Endothelial cell (in vitro differentiated cells): ENCODE measurements around the gene IPO13. TPM values are rescaled to one million over a fixed set of nuclear protein-coding genes. Genes with fewer than 3 reads are reported as not detected.
A peak's percentile ranks its signal among the peaks of the same experiment; 100 is the strongest.

Experiments
- DNase-seq: peaks from one replicate; pipeline ENCODE4 v3.0.0; 2021; ENCODE audit warnings: low spot score
- H3K27ac Mint-ChIP-seq: one replicate; pipeline ENCODE4 v1.8.0; 2021; ENCODE audit warnings: mixed read lengths, inconsistent platforms; ENCODE audit not compliant: unreplicated experiment
- H3K27me3 Mint-ChIP-seq: one replicate; pipeline ENCODE4 v1.8.0; 2021; ENCODE audit warnings: mild to moderate bottlenecking, moderate library complexity, mixed read lengths, inconsistent platforms; ENCODE audit not compliant: unreplicated experiment
- H3K36me3 Mint-ChIP-seq: one replicate; pipeline ENCODE4 v1.8.0; 2021; ENCODE audit warnings: mild to moderate bottlenecking, low read depth, mixed read lengths, inconsistent platforms; ENCODE audit not compliant: unreplicated experiment
- H3K4me1 Mint-ChIP-seq: one replicate; pipeline ENCODE4 v1.8.0; 2021; ENCODE audit warnings: mild to moderate bottlenecking, mixed read lengths, inconsistent platforms; ENCODE audit not compliant: unreplicated experiment
- H3K4me3 Mint-ChIP-seq: one replicate; pipeline ENCODE4 v1.8.0; 2021; ENCODE audit warnings: mild to moderate bottlenecking, mixed read lengths, inconsistent platforms; ENCODE audit not compliant: unreplicated experiment
- H3K9me3 Mint-ChIP-seq: one replicate; pipeline ENCODE4 v1.8.0; 2021; ENCODE audit warnings: mixed read lengths, inconsistent platforms; ENCODE audit not compliant: unreplicated experiment
- total RNA-seq: library from RNA; stranded (reverse); fragmentation: NEBNext Ultra II Directional; extraction: Animal tissue kit (Norgen Biotek cat#: 25700); gene quantifications from one replicate; pipeline ENCODE4 v1.2.1, GENCODE V29; 2021; ENCODE audit not compliant: unreplicated experiment
- TF ChIP-seq, protein P1 (sequence below): fragments of 200-600 bp; sonication (generic); IDR thresholded peaks from one replicate; pipeline ENCODE4 v1.5.0; 2021; ENCODE audit warnings: antibody characterized with exemption; ENCODE audit not compliant: unreplicated experiment

Gene IPO13
- total RNA-seq, 1 donor from 2014 or later: 31.5 TPM

DNA sequence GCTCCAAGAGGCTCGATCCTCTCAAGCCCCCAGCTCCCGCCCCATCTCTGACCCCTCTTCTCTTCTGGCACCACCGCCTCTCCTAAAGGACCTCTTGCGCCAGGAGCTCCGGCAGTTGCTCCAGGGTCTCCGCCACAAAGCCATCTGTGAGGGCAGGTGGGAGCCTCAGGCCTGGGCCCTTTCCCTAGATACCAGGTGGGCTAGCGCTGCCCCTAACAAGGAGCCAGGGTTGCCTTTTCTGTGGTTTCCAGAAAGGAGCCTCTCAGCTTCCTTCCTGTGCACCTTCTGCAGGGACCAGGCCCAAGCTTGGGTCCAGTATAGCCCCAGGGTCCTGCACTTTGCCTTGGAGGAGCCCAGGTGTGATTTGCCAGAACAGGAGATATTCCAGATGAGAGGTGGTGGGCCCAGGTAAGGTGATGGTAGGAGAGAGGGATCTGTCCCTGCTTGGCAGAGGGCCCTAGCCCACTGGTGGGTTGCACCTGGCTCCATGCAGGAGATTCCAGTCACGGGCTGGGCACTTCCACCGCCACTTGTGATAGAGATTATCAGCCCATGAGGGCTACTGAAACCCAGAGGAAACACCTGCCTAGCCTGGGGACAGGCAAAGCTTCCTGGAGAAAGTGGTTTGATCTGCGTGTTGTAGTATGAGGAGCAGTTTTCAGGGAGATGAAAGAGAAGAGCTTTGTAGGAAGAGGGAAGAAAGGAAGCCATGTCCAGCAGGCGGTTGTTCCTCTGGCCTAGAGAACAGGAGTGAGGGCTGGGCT lies 45.7 kb downstream of the IPO13 start:
- DNase-seq: no peak
- H3K27me3 Mint-ChIP-seq: no peaks in the 10 kb centered on the region
- no peak overlapping the region for H3K27ac Mint-ChIP-seq
- no peaks in the 10 kb centered on the region for H3K36me3 Mint-ChIP-seq
- peaks cover 13% of the 10 kb centered on the region for H3K4me1 Mint-ChIP-seq
- H3K4me3 Mint-ChIP-seq: peak overlapping the region; percentile 91
- no peaks in the 10 kb centered on the region for H3K9me3 Mint-ChIP-seq
- TF ChIP-seq, protein P1, sequence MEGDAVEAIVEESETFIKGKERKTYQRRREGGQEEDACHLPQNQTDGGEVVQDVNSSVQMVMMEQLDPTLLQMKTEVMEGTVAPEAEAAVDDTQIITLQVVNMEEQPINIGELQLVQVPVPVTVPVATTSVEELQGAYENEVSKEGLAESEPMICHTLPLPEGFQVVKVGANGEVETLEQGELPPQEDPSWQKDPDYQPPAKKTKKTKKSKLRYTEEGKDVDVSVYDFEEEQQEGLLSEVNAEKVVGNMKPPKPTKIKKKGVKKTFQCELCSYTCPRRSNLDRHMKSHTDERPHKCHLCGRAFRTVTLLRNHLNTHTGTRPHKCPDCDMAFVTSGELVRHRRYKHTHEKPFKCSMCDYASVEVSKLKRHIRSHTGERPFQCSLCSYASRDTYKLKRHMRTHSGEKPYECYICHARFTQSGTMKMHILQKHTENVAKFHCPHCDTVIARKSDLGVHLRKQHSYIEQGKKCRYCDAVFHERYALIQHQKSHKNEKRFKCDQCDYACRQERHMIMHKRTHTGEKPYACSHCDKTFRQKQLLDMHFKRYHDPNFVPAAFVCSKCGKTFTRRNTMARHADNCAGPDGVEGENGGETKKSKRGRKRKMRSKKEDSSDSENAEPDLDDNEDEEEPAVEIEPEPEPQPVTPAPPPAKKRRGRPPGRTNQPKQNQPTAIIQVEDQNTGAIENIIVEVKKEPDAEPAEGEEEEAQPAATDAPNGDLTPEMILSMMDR: no peak

DNA sequence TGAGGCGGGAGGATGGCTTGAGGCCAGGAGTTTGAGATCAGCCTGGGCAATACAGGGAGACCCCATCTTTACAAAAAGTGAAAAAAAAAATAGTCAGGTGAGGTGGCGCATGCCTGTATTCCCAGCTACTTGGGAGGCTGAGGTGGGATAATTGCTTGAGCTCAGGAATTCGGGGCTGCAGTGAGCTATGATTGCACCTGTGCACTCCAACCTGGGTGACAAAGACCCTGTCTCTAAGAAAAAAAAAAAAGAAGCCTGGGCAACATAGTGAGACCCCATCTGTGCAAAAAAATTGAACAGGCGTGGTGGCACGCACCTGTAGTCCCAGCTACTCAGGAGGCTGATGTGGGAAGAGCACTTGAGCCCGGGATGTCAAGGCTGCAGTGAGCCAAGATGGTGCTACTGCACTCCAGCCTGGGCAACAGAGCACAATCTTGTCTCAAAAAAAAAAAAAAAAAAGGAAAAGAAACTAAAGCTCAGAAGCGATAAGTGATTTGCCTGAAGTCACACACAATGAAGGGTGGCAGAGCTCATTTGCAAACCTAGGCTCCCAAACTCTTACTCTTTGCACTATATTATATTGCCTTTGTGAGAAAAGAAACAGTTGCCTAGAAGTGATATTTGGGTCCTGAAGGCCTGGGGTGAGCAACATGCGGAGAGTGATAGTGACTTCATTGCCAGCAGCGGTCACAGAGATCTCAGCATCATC lies 46.6 kb downstream of the IPO13 start:
- H3K27me3 Mint-ChIP-seq: peaks cover 2% of the 10 kb centered on the region
- no peak overlapping the region for H3K27ac Mint-ChIP-seq
- TF ChIP-seq, protein P1: no peak
- H3K4me1 Mint-ChIP-seq: peaks cover 13% of the 10 kb centered on the region
- DNase-seq: no peak
- no peaks in the 10 kb centered on the region for H3K36me3 Mint-ChIP-seq
- no peak overlapping the region for H3K4me3 Mint-ChIP-seq
- H3K9me3 Mint-ChIP-seq: no peaks in the 10 kb centered on the region

DNA sequence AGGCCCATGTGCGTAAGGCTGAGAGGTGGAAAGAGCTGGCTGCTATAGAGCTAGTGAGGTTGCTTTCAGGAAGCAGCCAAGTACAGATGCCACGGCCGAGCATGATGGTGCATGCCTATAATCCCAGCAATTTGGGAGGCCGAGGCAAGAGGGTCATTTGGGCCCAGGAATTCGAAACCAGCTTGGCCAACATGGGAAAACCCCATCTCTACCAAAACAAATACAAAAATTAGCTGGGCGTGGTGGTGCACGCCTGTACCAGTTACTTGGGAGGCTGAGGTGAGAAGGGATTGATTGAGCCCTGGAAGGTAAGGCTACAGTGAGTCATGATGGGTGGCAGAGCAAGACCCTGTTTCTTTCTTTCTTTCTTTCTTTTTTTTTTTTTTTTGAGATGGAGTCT lies 47.3 kb downstream of the IPO13 start:
- Mint-ChIP-seq H3K27me3 (peaks cover 3% of the 10 kb centered on the region), H3K9me3 (no peaks in the 10 kb centered on the region), H3K4me1 (peaks cover 13% of the 10 kb centered on the region), H3K36me3 (no peaks in the 10 kb centered on the region), H3K4me3 (no peak overlapping the region), H3K27ac (no peak overlapping the region)
- TF ChIP-seq, protein P1: no peak
- no peak for DNase-seq

DNA sequence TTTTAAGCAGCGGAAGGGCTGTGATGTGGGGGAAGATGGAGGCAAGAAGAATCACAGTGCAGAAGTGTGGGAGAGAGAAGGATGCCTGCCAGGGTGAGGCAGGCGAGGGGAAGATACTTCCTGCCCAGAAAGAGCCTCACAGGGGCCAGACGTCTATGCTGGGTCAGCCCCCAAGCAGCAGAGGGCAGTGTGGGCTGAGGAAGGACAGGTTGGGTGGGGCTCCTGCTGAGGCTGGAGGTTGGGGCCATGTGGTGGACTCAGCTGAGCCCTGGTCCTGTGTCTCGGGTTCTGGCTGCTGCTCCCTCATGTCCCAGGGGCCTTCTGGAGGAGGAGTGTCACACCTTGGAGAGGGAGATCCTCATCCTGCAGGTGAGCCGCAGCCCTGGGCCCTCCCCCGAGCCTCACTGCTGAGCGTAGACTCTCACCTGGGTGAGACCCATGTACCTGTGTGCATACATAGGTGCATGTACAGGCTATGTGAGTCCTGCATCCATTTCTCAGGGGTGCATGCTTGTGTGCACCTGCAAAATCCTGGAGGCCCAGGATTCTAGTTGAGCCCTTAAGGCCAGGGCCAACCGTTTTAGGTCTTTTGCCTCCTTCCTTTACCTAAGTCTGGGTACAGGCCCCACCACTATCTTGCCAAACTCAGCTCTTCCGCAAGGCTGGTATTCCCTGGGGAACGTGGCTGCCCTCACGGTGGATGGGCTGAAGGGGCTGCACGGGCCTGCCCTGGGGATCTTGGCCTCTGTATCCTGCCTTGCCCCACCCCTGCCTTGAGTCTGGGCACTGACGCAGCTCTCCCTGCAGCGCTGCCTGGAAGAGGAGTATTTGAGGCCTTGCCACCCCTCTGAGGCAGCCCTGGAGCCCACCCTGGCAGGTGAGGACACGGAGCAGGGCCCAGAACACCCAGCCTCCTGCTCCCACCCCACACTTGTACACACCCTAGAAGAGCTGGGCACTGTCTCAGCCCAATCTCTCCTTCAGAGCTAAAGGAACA lies 48.3 kb downstream of the IPO13 start:
- TF ChIP-seq, protein P1: no peak
- no peaks in the 10 kb centered on the region for H3K9me3 Mint-ChIP-seq
- DNase-seq: peak; percentile 47
- peaks cover 3% of the 10 kb centered on the region for H3K27me3 Mint-ChIP-seq
- peaks cover 13% of the 10 kb centered on the region for H3K4me1 Mint-ChIP-seq
- no peak overlapping the region for H3K27ac Mint-ChIP-seq
- no peaks in the 10 kb centered on the region for H3K36me3 Mint-ChIP-seq
- H3K4me3 Mint-ChIP-seq: peak overlapping the region; percentile 67
